GM18499 (cell line): Measurements from ENCODE around the gene WDR72.
"Not testable (repeated sequence)": the region's sequence is repeated elsewhere in the genome, so short reads cannot be mapped to it uniquely, and the experiment has no call there.

Experiments used
- ATAC-seq: cut with Tn5 transposase; IDR thresholded peaks from one replicate; pipeline ENCODE4 v1.9.1; 2021; ENCODE audit warnings: moderate number of reproducible peaks; ENCODE audit not compliant: insufficient read depth, unreplicated experiment

Gene WDR72

DNA sequence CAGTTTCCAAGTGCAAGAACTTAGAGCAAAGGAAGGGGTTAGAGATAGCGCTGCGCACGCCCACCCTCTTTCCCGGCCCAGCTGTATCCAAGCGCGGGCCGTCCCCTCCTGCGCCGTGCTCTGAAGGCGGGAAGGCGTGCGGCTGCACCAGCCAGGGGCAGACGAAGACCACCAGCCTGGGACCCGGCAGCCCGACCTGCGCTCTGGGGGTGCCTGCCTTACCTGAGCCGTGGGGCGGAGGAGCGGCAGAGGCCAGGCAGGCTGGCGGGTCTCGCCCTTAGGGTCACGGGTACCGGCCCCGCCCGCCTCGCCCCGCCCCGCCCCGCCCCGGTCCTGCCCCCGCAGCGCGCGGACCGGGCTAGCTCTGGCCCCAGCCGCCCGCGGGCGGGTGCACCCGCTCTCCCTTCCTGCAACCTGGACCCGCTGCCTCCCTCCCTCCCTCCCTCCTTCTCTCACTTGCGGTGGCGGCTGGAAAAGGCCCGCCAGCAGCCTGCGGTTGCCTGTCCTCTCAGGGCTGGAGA is at the start of gene WDR72:
TSS of gene WDR72 (minus strand) at position 253 of the 521 bp plus-strand sequence. CDS start 26,514 bp downstream, outside the sequence.
- ATAC-seq, result no peak

DNA sequence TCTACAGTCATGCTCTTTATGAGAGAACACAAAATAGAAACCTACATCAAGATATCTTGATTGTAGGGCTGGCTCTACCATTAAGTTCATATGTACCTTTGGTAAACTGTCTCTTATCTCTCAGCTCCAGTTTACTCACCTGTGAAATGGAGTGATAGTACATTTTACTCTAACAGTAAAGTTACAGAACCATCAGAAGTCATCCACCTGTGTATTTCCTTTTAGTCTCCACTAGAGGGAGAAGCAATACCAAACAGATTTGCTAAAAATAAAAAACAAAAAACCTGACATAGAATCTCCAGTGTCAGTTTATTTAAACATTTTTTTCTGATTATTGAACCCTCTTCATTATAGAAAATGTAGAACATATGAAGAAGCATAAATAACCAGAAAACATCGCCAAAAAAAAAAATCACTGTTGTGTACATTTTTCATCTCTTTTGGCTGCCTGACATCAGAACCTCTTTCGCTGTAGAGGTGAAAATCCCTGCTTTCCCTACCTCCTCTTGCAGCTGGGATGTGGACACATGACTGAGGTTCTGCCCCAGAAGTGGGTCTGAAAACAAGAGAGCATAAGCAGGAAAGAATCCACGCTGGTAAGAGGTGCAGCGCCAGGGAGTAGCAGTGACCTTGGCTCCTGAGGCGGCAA is 48.7 kb upstream of the WDR72 start:
- no peak for ATAC-seq

DNA sequence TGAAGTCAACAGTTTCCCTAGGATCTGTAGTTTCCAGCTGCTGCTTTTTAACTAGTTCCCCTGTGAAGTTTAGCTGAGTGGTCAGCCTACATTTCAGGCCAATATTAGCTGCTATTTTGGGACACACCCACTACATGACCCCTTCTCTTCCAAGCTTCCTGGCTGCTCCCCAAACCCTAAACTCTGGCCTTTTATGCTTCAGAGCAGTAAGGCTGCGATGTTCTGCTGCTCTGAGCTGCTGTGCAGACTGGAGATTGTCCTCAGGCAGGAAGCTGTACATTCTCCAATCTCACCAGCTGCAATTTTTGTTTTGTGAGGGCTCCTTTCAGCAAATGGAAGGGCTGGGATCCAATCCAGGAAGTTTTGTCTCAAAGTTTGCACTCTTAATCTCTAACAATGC is 48.0 kb upstream of the WDR72 start:
- ATAC-seq, result no peak

DNA sequence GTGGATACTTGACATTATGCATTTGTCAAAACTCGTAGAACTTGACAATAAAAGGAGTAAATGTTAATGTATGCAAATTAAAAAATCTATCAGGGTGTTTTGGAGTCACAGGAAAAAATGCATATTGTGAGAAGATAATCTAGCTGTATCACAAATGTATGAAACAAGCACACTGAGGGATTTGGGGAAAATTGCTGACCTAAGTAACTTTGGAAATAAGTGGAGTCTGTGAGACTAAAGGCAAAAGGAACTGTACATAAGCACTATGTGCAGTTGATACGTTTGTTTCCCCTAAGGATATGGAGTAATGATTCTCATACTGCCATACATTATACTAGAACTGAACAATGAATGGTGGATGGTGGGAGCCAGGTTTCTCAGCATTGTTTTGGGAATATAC is 43.2 kb upstream of the WDR72 start:
- no peak for ATAC-seq

DNA sequence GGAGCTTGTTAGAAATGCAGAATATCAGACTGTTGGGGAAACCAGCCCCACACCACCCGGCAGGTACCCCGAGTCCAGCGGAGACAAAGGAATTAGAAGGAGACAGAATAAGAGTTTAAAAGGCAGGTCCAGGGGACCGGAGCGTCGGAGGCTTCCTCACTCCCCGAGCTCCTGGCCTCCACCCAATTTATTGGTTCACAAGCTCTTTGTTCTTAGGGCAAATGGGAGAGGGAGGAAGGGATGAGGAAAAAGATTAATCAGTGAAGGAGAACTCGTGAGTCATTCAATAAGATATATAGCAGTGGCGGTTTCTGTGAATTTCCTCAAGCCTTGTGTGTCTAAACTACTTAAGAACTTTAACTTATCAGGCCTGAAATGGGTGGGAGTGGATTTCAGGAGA is 32.1 kb upstream of the WDR72 start:
- ATAC-seq, result no peak

GRCh38 chr15:53789654-53790375 is 30.4 kb upstream of the WDR72 start:
- ATAC-seq, result no peak

DNA sequence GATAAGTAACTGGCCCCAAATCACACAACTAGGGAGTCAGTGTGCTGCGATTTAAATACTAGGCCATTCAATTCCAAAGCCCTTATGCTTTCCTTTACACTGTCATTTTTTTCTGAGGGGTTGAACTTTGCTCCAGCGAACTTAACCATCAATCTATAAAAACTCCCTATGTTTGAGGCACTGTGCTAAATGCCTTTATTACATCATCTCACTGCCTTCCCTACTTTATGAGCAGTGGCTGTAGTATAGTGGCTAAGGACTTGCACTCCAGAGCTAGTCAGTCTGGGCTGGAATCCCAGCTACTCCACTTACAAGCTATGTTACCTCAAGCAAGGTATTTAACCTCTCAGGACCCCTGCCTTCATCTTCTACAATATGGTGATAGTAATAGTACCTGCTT is 26.9 kb upstream of the WDR72 start:
- no peak for ATAC-seq

GRCh38 chr15:53785241-53785640 is 25.8 kb upstream of the WDR72 start:
- ATAC-seq, result not testable (repeated sequence)

DNA sequence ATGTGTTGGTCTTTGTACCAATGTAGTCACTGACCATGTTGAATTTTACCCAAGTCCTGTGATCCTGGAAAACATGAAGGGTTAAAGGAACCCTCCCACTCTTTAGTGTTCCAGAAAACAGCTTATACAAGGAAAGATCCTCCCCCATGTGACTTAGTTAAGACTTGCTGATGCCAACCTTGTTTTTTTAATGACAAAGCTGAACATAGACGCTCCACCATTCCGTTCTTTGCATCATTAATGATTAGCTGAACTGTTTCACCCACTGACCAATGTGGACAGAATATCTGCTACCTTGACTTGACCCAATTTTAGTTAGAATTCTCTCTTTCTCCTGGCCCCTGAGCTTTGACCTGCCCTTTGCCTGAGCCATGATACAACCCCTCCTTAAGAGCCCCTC is 3.5 kb upstream of the WDR72 start:
- ATAC-seq, result no peak

DNA sequence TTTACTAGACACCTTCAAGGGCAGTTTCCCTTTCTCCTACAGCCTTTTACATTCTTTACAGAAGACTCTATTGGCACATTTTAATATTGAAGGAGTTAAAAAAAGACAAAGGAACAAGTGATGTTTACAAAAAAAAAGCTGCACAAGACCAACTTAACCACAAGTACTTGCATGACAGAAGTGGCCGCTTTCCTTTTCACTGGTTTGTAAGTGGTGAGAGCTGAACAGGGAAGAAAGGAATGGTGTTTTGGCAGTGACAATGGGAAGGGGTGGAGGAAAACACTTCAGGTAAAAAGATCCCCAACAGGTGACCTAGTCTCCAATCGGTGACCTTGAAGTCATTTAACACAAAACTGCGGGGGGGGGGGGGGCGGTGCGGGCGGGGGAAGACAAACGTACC is 1.1 kb downstream of the WDR72 start:
- ATAC-seq, result no peak

- no peak for ATAC-seq
These were observed 1.6 kb downstream of the WDR72 start for GRCh38 chr15:53757906-53758305.

DNA sequence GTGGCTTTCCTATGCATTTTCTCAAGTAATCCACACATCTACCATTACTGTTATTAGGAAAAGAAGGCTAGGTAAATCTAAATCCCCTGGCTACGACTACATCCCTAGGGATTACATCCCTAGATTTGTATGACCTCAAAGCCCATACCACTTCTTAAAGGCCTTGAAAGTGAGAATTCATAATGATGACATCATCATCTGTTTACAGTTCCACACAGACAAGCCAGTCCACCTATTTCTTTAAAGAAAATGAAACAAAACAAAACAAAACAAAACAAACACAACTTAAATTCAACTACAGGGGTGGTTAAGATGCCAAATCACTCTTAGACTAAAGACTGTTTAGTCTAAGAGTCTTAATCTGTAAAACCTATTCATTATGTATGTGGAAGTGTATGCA is 5.7 kb downstream of the WDR72 start:
- ATAC-seq, result no peak

DNA sequence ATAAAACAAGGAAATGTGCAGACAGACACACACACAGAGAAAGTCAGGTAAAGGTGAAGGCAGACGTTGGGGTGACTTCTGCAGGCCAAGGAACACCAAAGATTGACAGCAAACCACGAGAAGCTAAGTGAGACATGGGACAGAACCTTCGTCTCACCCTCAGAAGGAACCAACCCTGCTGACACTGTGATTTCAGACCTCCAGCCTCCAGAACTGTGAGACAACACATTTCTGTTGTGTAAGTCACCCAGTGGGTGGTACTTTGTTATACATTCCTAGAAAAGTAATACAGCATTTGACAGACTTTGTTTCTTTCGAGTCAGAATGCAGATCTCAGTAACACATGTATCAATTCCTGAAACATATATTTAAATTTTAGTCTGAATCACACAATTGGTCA is 7.1 kb downstream of the WDR72 start:
- ATAC-seq, result no peak

DNA sequence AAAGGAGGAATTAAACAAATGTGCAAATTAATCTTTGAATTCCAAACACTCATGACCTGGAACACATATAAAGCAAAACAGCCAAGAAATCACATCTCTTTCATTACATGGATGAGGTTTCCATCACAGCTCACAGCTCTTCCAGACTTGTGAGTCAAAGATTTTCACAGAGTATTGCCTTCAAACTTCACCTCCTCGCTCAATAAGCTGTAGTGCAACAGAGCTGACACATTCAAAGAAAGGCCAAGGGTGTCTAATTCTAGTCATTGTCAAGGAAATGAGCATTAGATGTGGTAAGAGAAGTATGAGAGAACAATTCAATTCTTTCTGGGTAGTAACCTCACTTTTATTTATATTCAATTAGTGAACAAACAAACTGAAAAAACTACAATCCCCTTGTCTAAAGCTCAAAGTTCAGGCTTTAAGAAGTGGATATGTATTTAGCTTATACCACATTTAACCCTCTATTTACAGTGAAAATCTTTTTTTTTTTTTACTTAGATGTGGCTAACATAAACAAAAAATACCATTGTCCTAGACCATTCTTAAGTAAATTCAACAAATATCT is 11.9 kb downstream of the WDR72 start:
- no peak for ATAC-seq

DNA sequence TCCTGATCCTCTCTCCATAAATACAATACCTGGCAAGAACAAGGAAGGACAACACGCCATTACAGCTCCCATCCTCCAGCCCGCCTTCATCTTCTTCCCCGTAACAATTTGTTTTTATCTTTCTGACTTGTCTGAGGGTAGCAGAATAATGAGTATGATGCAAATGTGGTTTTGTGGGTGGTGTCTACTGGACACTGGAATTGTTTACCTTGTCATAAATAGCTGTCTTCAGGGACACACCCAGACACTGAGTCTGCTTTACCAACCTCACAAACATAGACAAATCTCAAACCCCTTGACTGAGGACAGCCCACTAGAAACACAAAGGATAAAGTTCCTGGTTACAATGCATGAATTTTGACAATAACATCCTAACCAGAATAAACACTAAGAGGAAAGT is 13.4 kb downstream of the WDR72 start:
- ATAC-seq, result no peak

GRCh38 chr15:53739651-53740050 is 19.8 kb downstream of the WDR72 start:
- no peak for ATAC-seq

DNA sequence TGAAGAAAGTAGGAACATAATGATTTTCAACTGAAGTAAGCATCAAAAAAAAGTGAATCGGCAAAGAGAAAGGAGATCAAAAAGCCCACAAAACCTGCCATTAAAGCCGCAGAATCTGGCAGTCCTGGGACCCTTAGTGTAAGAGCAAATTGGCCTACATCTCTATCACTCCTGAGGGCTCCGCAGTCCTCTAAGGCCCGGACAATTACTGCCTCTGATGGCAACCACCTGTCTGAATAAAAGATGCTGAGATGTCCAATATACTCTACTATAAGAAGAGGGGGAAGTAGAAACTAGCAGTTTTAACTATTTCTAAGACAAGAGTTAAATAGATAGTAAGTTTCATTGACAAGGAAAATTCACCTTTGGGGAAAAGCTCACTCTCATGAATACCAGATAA is 20.3 kb downstream of the WDR72 start:
- ATAC-seq, result no peak

DNA sequence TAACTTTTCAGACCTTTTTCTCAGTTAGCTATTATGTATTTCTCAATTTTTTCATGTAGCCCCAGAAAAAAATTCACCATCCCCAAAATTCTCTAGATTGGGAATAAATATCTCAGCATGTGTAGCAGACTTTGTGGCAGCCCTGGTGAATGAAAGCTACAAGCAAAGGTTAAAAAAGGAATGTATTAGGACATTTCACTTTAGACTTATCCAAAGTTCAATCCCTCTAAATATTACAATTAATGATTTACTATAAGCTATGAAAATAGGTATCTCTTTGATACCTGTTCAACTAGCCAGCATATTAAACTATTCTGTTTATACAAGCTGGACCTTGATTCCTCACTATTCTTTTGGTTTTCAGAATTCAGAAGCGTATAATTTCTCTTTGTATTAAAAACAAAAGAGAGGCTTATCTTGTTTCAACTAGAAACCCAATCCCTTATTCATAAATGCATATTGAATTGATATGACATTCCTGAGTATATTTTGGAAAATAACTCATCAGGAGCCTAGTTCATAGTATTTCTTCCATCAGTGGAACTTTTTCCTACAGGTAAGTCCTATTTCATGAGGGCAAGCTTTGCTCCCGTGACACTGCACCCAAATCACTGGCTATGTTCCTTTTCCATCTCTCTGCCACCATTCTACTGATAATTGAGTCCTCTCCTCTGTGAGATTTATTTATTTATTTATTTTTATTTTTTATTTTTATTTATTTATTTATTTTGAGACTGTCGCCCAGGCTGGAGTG is 38.0 kb downstream of the WDR72 start:
- no peak for ATAC-seq

- no peak for ATAC-seq
These were observed 42.3 kb downstream of the WDR72 start for GRCh38 chr15:53716909-53717876.

GRCh38 chr15:53713218-53713617 is 46.2 kb downstream of the WDR72 start:
- ATAC-seq, result no peak
